Suprapubic skin (tissue), 4 donors: ENCODE results near the gene CASKIN1.
"Not testable (repeated sequence)": the region's sequence is repeated elsewhere in the genome, so short reads cannot be mapped to it uniquely, and the experiment has no call there.

Experiments used
- POLR2A ChIP-seq, 2 donors: fragments of 450-650 bp; IDR thresholded peaks; one replicate each; pipeline ENCODE4 v1.6.1; 2017; ENCODE audit warnings: antibody characterized with exemption in 2 of 2, mild to moderate bottlenecking in 2 of 2, moderate library complexity in 2 of 2
- POLR2AphosphoS5 ChIP-seq, 3 donors: sonication (generic); formaldehyde crosslinking; IDR thresholded peaks; one replicate each; pipeline ENCODE4 v1.6.1; 2017; ENCODE audit warnings: antibody characterized with exemption in 3 of 3
- TF ChIP-seq, protein P1 (sequence below), 2 donors: fragments of 200-600 bp in 1 of 2; fragments of 450-650 bp in 1 of 2; sonication (generic) in 1 of 2; IDR thresholded peaks; one replicate each; pipeline ENCODE4 v1.5.1; 2016 to 2019; ENCODE audit warnings: antibody characterized with exemption in 2 of 2, mild to moderate bottlenecking in 1 of 2, moderate library complexity in 1 of 2

DNA sequence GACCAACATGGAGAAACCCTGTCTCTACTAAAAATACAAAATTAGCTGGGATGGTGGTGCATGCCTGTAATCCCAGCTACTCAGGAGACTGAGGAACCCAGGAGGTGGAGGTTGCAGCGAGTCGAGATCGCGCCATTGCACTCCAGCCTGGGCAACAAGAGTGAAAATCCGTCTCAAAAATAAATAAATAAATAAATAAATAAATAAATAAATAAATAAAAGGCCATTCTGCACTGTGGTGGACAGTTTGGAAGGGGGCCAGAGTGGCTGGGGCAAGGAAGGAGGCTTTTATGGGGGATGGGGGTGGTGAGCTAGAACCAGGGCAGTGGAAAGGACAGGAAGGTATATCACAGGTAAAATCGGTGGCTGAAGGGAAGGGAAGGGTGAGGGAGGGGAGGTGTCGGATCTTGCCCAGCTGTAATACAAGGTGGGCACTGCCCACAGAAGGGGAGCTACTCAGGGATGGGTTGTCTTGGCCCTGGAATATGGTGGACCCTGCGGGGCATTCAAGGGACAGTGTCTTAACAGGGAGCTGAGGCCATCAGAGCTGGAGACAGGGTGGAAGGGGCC, 6.8 kb upstream of the CASKIN1 start:
- TF ChIP-seq, protein P1, sequence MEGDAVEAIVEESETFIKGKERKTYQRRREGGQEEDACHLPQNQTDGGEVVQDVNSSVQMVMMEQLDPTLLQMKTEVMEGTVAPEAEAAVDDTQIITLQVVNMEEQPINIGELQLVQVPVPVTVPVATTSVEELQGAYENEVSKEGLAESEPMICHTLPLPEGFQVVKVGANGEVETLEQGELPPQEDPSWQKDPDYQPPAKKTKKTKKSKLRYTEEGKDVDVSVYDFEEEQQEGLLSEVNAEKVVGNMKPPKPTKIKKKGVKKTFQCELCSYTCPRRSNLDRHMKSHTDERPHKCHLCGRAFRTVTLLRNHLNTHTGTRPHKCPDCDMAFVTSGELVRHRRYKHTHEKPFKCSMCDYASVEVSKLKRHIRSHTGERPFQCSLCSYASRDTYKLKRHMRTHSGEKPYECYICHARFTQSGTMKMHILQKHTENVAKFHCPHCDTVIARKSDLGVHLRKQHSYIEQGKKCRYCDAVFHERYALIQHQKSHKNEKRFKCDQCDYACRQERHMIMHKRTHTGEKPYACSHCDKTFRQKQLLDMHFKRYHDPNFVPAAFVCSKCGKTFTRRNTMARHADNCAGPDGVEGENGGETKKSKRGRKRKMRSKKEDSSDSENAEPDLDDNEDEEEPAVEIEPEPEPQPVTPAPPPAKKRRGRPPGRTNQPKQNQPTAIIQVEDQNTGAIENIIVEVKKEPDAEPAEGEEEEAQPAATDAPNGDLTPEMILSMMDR (IDR thresholded peaks at IDR 0.05), result not testable (repeated sequence)
- TF ChIP-seq POLR2A, POLR2AphosphoS5 (IDR thresholded peaks at IDR 0.05): not testable (repeated sequence)
